SH-SY5Y (cell line): ENCODE data around the gene HYAL1.

Source experiments
- GATA2 ChIP-seq: IDR thresholded peaks from 2 replicates; pipeline ENCODE4 v1.6.1; 2011; ENCODE audit warnings: mild to moderate bottlenecking, low read depth, low read length
- GATA3 ChIP-seq: IDR thresholded peaks from 2 replicates; pipeline ENCODE4 v1.6.1; 2011; ENCODE audit warnings: low read depth, mild to moderate bottlenecking, low read length, moderate library complexity

- TF ChIP-seq GATA2 (no peak), GATA3 (no peak)
Measured at GRCh38 chr3:50351323-50351697, 47.9 kb upstream of the HYAL1 start.
